HepG2 (cell line): Measurements from ENCODE around the gene SIMC1. TPM values are rescaled to one million over a fixed set of nuclear protein-coding genes. Genes with fewer than 3 reads are reported as not detected.

Experiments
- AKAP8 ChIP-seq: sonication (generic); formaldehyde crosslinking; IDR thresholded peaks from 2 replicates; pipeline ENCODE4 v1.5.1; 2020; ENCODE audit warnings: mild to moderate bottlenecking, missing genetic modification reagents
- CHD4 ChIP-seq: fragments of 200-600 bp; sonication (generic); IDR thresholded peaks from 2 replicates; pipeline ENCODE4 v1.7.0; 2017; ENCODE audit warnings: mild to moderate bottlenecking, low read length, borderline replicate concordance
- FOXO1 ChIP-seq: sonication (generic); formaldehyde crosslinking; IDR thresholded peaks from 2 replicates; pipeline ENCODE4 v1.4.0; 2020; ENCODE audit warnings: missing genetic modification reagents
- GTF3A ChIP-seq: sonication (generic); formaldehyde crosslinking; conservative IDR thresholded peaks from 2 replicates; pipeline ENCODE4 v1.4.0; 2020; ENCODE audit warnings: mild to moderate bottlenecking, missing genetic modification reagents
- HOXD1 ChIP-seq: sonication (generic); formaldehyde crosslinking; IDR thresholded peaks from 2 replicates; pipeline ENCODE4 v1.5.0; 2020; ENCODE audit warnings: missing genetic modification reagents
- KDM6A ChIP-seq: IDR thresholded peaks from 2 replicates; pipeline ENCODE4 v1.6.1; 2016; ENCODE audit warnings: low read depth
- MED1 ChIP-seq: sonication (generic); formaldehyde crosslinking; IDR thresholded peaks from 2 replicates; pipeline ENCODE4 v1.4.0; 2020; ENCODE audit warnings: missing genetic modification reagents
- PHF5A ChIP-seq: IDR thresholded peaks from one replicate; pipeline ENCODE4 v1.6.1; 2018; ENCODE audit warnings: low read depth, missing genetic modification reagents; ENCODE audit not compliant: unreplicated experiment
- RXRB ChIP-seq: IDR thresholded peaks from 2 replicates; pipeline ENCODE4 v1.6.1; 2016; ENCODE audit warnings: borderline replicate concordance, missing genetic modification reagents, missing compliant biosample characterization
- SAFB2 ChIP-seq: sonication (generic); formaldehyde crosslinking; IDR thresholded peaks from 2 replicates; pipeline ENCODE4 v1.5.1; 2020; ENCODE audit warnings: missing genetic modification reagents, low read depth, mild to moderate bottlenecking, borderline replicate concordance
- WIZ ChIP-seq: sonication (generic); formaldehyde crosslinking; IDR thresholded peaks from 2 replicates; pipeline ENCODE4 v1.5.1; 2020; ENCODE audit warnings: mild to moderate bottlenecking, missing genetic modification reagents
- ZBTB20 ChIP-seq: sonication (generic); formaldehyde crosslinking; IDR thresholded peaks from 2 replicates; pipeline ENCODE4 v1.8.1; 2023; ENCODE audit warnings: missing genetic modification reagents, low read depth, mild to moderate bottlenecking, borderline replicate concordance
- ZC3H13 ChIP-seq: sonication (generic); formaldehyde crosslinking; IDR thresholded peaks from 2 replicates; pipeline ENCODE4 v1.8.1; 2023; ENCODE audit warnings: mild to moderate bottlenecking, missing genetic modification reagents, moderate library complexity
- ZNF253 ChIP-seq: sonication (generic); formaldehyde crosslinking; IDR thresholded peaks from 2 replicates; pipeline ENCODE4 v1.8.0; 2022; ENCODE audit warnings: mild to moderate bottlenecking, missing genetic modification reagents, borderline replicate concordance
- ZNF558 ChIP-seq: sonication (generic); formaldehyde crosslinking; IDR thresholded peaks from 2 replicates; pipeline ENCODE4 v1.9.0; 2022; ENCODE audit warnings: mild to moderate bottlenecking, missing genetic modification reagents, borderline replicate concordance
- ZNF75D ChIP-seq: sonication (generic); formaldehyde crosslinking; IDR thresholded peaks from 2 replicates; pipeline ENCODE4 v1.8.1; 2023; ENCODE audit warnings: missing genetic modification reagents, mild to moderate bottlenecking, borderline replicate concordance
- polyA plus RNA-seq, 8 experiments: library from polyadenylated mRNA; depleted of rRNA in 3 of 8; stranded (reverse) in 7 of 8; unstranded in 1 of 8; fragments of >200 nt; fragmentation: Illumina TruSeq in 4 of 8; extraction: Trizol in 4 of 8; gene quantifications; 2 replicates each; pipeline versions ENCODE4 v1.2.1 to v1.2.3, GENCODE V29; 2011 to 2016; ENCODE audit warnings: low read depth in 4 of 8, missing spikeins in 1 of 8, mixed read lengths in 1 of 8; ENCODE audit not compliant: insufficient read depth in 1 of 8
- total RNA-seq, 5 experiments: library from RNA; depleted of rRNA; stranded (reverse); fragments of >200 nt; fragmentation: Illumina TruSeq; extraction: Trizol; gene quantifications; 2 replicates each; pipeline ENCODE4 v1.2.3, GENCODE V29; 2016; ENCODE audit warnings: low read depth in 1 of 5
- TF ChIP-seq, protein P1 (sequence below): sonication (generic); formaldehyde crosslinking; IDR thresholded peaks from 2 replicates; pipeline ENCODE4 v1.8.1; 2023; ENCODE audit warnings: mild to moderate bottlenecking, missing genetic modification reagents, borderline replicate concordance
- TF ChIP-seq, protein P2 (sequence below): sonication (generic); formaldehyde crosslinking; IDR thresholded peaks from 2 replicates; pipeline ENCODE4 v1.4.0; 2020; ENCODE audit warnings: low read depth, mild to moderate bottlenecking, missing genetic modification reagents
- TF ChIP-seq, protein P3 (sequence below): sonication (generic); formaldehyde crosslinking; IDR thresholded peaks from 2 replicates; pipeline ENCODE4 v1.8.0; 2022; ENCODE audit warnings: mild to moderate bottlenecking, missing genetic modification reagents; ENCODE audit not compliant: insufficient replicate concordance
- TF ChIP-seq, protein P4 (sequence below): sonication (generic); formaldehyde crosslinking; IDR thresholded peaks from 2 replicates; pipeline ENCODE4 v1.4.0; 2020; ENCODE audit warnings: missing genetic modification reagents

Gene SIMC1
- total and polyA plus RNA-seq, 2 of the 13 experiments (the other 11 are each of a cell fraction or from before 2014, with no cell fraction given), result 5.4 to 6.8 TPM

DNA sequence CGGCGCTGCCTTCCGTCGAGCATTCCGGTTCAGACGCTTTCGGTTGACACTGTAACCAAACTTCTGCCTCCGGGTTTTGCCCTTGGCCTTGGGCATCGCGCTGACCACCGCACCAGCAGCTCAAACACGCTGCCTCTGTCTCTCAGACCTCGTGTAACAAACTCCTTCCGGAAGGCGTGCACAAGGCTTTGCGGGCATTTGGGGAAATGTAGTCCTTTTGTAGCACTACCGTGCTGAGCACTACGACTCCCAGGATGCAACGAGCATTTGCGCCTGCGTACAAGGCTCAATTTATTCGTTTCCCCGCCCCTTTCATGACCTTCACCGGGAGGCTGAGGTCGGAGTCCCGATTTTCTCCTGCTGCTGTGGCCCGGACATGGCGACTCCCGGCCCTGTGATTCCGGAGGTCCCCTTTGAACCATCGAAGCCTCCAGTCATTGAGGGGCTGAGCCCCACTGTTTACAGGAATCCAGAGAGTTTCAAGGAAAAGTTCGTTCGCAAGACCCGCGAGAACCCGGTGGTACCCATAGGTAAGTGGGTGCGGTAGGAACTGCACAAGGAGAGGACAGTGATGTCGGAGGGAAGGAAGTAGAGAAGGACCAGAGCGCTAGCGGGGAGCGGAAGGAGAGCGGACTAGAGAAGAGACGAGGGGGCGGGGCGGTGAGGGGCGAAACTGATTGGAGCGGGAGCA, 150.4 kb downstream of the SIMC1 start, which contains the start of the genes HIGD2A and NOP16 (continued):
- TF ChIP-seq, protein P1, sequence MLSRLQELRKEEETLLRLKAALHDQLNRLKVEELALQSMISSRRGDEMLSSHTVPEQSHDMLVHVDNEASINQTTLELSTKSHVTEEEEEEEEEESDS, result no peak; the same call in 1 of the 2 replicates
- no peak for TF ChIP-seq ZBTB20 (CRISPR knock-in tag)
- TF ChIP-seq, protein P2, sequence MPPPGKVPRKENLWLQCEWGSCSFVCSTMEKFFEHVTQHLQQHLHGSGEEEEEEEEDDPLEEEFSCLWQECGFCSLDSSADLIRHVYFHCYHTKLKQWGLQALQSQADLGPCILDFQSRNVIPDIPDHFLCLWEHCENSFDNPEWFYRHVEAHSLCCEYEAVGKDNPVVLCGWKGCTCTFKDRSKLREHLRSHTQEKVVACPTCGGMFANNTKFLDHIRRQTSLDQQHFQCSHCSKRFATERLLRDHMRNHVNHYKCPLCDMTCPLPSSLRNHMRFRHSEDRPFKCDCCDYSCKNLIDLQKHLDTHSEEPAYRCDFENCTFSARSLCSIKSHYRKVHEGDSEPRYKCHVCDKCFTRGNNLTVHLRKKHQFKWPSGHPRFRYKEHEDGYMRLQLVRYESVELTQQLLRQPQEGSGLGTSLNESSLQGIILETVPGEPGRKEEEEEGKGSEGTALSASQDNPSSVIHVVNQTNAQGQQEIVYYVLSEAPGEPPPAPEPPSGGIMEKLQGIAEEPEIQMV (CRISPR knock-in tag), result 0 out of 2 replicates have a peak, but pooled peaks have one; percentile 47
- TF ChIP-seq GTF3A (CRISPR knock-in tag), result no peak
- TF ChIP-seq FOXO1, result peak; percentile 16; the same call in 1 of the 2 replicates
- TF ChIP-seq PHF5A, result peak; percentile 86
- TF ChIP-seq, protein P3, sequence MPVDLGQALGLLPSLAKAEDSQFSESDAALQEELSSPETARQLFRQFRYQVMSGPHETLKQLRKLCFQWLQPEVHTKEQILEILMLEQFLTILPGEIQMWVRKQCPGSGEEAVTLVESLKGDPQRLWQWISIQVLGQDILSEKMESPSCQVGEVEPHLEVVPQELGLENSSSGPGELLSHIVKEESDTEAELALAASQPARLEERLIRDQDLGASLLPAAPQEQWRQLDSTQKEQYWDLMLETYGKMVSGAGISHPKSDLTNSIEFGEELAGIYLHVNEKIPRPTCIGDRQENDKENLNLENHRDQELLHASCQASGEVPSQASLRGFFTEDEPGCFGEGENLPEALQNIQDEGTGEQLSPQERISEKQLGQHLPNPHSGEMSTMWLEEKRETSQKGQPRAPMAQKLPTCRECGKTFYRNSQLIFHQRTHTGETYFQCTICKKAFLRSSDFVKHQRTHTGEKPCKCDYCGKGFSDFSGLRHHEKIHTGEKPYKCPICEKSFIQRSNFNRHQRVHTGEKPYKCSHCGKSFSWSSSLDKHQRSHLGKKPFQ (CRISPR knock-in tag), result peak; percentile 63
- TF ChIP-seq KDM6A (CRISPR knock-in tag), result peak; percentile 29; the same call in 1 of the 2 replicates
- TF ChIP-seq WIZ, result no peak
- TF ChIP-seq HOXD1 (CRISPR knock-in tag), result peak; percentile 15; the same call in 1 of the 2 replicates
- TF ChIP-seq ZNF253 (CRISPR knock-in tag), result no peak
- TF ChIP-seq CHD4, result no peak
- TF ChIP-seq, protein P4, sequence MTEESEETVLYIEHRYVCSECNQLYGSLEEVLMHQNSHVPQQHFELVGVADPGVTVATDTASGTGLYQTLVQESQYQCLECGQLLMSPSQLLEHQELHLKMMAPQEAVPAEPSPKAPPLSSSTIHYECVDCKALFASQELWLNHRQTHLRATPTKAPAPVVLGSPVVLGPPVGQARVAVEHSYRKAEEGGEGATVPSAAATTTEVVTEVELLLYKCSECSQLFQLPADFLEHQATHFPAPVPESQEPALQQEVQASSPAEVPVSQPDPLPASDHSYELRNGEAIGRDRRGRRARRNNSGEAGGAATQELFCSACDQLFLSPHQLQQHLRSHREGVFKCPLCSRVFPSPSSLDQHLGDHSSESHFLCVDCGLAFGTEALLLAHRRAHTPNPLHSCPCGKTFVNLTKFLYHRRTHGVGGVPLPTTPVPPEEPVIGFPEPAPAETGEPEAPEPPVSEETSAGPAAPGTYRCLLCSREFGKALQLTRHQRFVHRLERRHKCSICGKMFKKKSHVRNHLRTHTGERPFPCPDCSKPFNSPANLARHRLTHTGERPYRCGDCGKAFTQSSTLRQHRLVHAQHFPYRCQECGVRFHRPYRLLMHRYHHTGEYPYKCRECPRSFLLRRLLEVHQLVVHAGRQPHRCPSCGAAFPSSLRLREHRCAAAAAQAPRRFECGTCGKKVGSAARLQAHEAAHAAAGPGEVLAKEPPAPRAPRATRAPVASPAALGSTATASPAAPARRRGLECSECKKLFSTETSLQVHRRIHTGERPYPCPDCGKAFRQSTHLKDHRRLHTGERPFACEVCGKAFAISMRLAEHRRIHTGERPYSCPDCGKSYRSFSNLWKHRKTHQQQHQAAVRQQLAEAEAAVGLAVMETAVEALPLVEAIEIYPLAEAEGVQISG, result peak; percentile 88
- peak; percentile 1; the same call in 1 of the 2 replicates for TF ChIP-seq MED1
- TF ChIP-seq ZNF558 (CRISPR knock-in tag), result no peak; the same call in 1 of the 2 replicates
- 0 out of 2 replicates have a peak, but pooled peaks have one; percentile 3 for TF ChIP-seq ZC3H13 (CRISPR knock-in tag)
- TF ChIP-seq ZNF75D (CRISPR knock-in tag), result no peak
- TF ChIP-seq SAFB2 (CRISPR knock-in tag), result peak; percentile 33; the same call in 1 of the 2 replicates
- peak; percentile 59 for TF ChIP-seq RXRB (CRISPR knock-in tag)
- peak; percentile 36; the same call in 1 of the 2 replicates for TF ChIP-seq AKAP8
